Measurements from ENCODE around the gene G6PC3. TPM values are rescaled to one million over a fixed set of nuclear protein-coding genes. Genes with fewer than 3 reads are reported as not detected.
"Not testable (repeated sequence)": the region's sequence is repeated elsewhere in the genome, so short reads cannot be mapped to it uniquely, and the experiment has no call there.

Gene G6PC3
- total and polyA plus RNA-seq, 2 of the 4 experiments (the other 2 are of a cell fraction) = 20.4 to 107 TPM

DNA sequence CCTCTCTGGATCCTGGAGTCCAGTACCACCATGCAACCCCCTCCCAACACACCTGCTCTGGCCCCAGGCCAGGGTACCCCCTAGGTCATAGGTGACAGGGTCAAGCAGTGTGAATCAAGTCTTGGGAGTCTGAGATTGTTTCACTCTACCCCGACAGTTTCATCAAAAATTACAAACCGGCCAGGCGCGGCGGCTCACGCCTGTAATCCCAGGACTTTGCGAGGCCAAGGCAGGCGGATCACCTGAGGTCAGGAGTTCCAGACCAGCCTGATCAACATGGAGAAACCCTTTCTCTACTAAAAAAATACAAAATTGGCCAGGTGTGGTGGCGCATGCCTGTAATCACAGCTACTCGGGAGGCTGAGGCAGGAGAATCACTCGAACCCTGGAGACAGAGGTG is 49.7 kb downstream of the G6PC3 start:
- H3K27ac ChIP-seq (ENCODE audit: insufficient read depth, low read length); POLR2A ChIA-PET (ENCODE audit: unreplicated experiment); H2BK120ac ChIP-seq (ENCODE audit: low read depth, low read length); BruUV-seq (replicated peaks); H2BK20ac ChIP-seq (ENCODE audit: low read depth, low read length); H3K9me3 ChIP-seq (ENCODE audit: control insufficient read depth, insufficient read depth, low read length); H3K27me3 ChIP-seq (ENCODE audit: control insufficient read depth, insufficient read depth, low read length); H3K56ac ChIP-seq (ENCODE audit: extremely low read depth, insufficient read depth, low read length); H4K8ac ChIP-seq (ENCODE audit: low read depth in 2 of 2, low read length in 2 of 2); H3K9ac ChIP-seq (ENCODE audit: low read depth, low read length); H3K14ac ChIP-seq (replicated peaks; ENCODE audit: low read depth, low read length); H3K18ac ChIP-seq (ENCODE audit: low read depth, low read length); H3K4me3 ChIP-seq (ENCODE audit: insufficient read depth, low read depth, low read length); H3K23ac ChIP-seq (ENCODE audit: low read depth, low read length); dilution Hi-C loops (cut with HindIII; ENCODE audit: low sequenced_read_pairs, unreplicated experiment); H3K4me2 ChIP-seq (ENCODE audit: low read depth, low read length); H2AFZ ChIP-seq (replicated peaks; ENCODE audit: low read length, poor library complexity); H4K5ac ChIP-seq (ENCODE audit: low read depth, low read length); ATAC-seq (ENCODE audit: low read depth); H3K4me1 ChIP-seq (ENCODE audit: control insufficient read depth, insufficient read depth, low read length); H2BK5ac ChIP-seq (ENCODE audit: low read depth, low read length, poor library complexity, severe bottlenecking); DNase-seq; H4K91ac ChIP-seq (ENCODE audit: insufficient read depth, low read depth, low read length); H3K4ac ChIP-seq (ENCODE audit: low read depth, low read length); H2AK9ac ChIP-seq (replicated peaks; ENCODE audit: low read depth, low read length, poor library complexity); H2BK15ac ChIP-seq (ENCODE audit: low read depth, low read length); intact Hi-C loops (cut with micrococcal nuclease); in situ Hi-C loops (cut with MboI; ENCODE audit: low sequenced_read_pairs); H3K36me3 ChIP-seq (ENCODE audit: control insufficient read depth, insufficient read depth, low read length); H2AK5ac ChIP-seq (ENCODE audit: low read depth, low read length): not testable (repeated sequence)
- Histone ChIP-seq H3K79me1 (ENCODE audit: low read depth in 1 of 2, low read length in 2 of 2) (peaks cover 11 to 80% of the 10 kb centered on the region in 2 experiments), H4K20me1 (ENCODE audit: insufficient read depth, low read length) (peaks cover 50% of the 10 kb centered on the region), H3K9me1 (ENCODE audit: insufficient read depth, low read length) (peaks cover 14% of the 10 kb centered on the region)
- CTCF ChIA-PET = interaction anchor here (0.8 kb wide), 1 partner anchor 11 kb away, joined by 4 read pairs; no protein-coding TSS in a partner anchor
- WGBS, 2 experiments (ENCODE audit: extremely low coverage in 2 of 2, insufficient read length in 1 of 2) = 100% methylated on average over 4 of the region's 11 CpGs; no CpG with 5 or more reads in 1 of the 2 experiments

All from IMR-90 (cell line).